ENCODE data around the gene SCO2.

SCO2 gene

GRCh38 chr22:50532824-50533796 lies 7.7 kb upstream of the SCO2 start:
- in situ Hi-C loops (cut with HindIII; ENCODE audit: low sequenced_read_pairs) = no loop called here

- in situ Hi-C loops (cut with HindIII; ENCODE audit: low sequenced_read_pairs) = no loop called here
These were observed 6.7 kb upstream of the SCO2 start for GRCh38 chr22:50531962-50532674.

GRCh38 chr22:50531546-50531961 lies 6.2 kb upstream of the SCO2 start:
- in situ Hi-C loops (cut with HindIII; ENCODE audit: low sequenced_read_pairs) = no loop called here

DNA sequence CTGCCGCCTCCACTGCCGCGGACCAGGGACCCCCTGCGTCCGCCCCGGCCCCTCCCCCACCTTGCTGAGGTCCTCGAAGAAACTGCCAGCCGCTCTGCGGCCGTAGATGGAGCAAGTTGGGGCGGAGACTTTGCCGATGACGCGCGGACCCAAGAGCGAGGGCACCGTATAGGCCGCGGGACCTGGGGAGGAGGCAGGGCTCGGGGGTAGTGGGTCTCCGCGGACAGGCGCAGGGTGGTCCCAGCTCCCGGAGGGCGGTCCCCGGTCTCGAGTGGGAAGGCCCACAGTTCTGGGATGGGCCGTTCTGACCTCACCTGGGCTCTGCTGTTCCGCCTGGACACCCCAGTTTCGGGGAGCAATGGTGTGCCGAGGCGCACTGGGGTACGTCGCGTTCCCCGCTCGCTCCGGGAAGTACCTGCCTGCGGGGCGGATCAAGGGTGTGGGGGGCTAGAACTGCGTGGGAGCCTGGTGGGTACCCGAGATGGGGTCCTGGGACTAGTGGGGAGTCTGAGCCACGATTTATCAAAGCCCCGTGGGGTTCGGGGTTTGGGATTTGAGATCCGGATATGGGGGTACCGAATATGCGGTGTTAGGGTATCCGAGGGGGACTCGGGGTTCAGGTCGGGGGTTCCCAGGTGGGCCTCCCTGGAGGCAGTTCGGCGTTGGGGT lies 5.6 kb upstream of the SCO2 start:
- in situ Hi-C loops (cut with HindIII; ENCODE audit: low sequenced_read_pairs) = no loop called here

- in situ Hi-C loops (cut with HindIII; ENCODE audit: low sequenced_read_pairs) = no loop called here
These were observed 5.1 kb upstream of the SCO2 start for GRCh38 chr22:50530580-50530876.

- in situ Hi-C loops (cut with HindIII; ENCODE audit: low sequenced_read_pairs) = no loop called here
These were observed 4.6 kb upstream of the SCO2 start, which contains the start of gene TYMP for GRCh38 chr22:50529897-50530579. Gene TYMP (minus strand): TSS chr22:50530012. CDS start chr22:50529709, 303 bp downstream.

- in situ Hi-C loops (cut with HindIII; ENCODE audit: low sequenced_read_pairs) = no loop called here
These were observed 4.1 kb upstream of the SCO2 start for GRCh38 chr22:50529416-50529896.

DNA sequence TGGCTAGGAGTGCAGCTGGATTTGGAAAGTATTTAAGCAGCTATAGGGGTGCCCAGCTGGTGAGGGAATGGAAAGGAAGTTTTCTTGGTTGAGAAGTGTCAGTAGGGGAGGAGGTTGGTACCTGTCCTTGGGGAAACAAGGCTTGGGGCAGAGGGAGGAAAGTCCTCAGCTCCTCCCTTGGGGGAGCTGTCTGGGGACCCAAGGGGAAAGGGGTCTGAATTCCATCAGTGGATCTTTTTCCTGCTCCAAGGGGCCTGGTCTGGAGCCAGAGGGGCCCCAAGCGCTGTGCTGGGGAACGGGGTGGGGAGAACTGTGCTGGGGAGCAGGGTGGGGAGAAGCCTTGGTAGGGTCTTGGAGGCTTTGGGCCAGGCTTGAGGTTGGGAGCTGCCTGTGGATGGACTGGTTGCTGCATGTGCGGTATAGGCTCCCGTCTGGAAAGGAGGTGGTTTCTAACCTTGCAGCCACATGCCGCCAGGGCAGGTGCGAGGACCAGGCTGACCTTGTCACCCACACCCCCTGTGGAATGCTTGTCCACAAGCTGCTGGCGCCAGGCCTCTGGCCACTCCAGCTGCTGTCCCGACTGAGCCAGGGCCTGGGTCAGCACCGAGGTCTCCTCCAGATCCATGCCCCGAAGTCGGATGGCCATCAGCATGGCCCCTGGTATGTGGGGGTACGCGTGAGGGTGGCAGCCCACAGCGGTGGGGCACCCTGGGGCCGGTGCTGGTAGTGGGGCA lies 3.5 kb upstream of the SCO2 start:
- in situ Hi-C loops (cut with HindIII; ENCODE audit: low sequenced_read_pairs) = no loop called here

GRCh38 chr22:50527921-50528681 lies 2.7 kb upstream of the SCO2 start:
- in situ Hi-C loops (cut with HindIII; ENCODE audit: low sequenced_read_pairs) = no loop called here

GRCh38 chr22:50526834-50527801 lies 1.7 kb upstream of the SCO2 start:
- in situ Hi-C loops (cut with HindIII; ENCODE audit: low sequenced_read_pairs) = no loop called here

GRCh38 chr22:50526108-50526833 lies 873 bp upstream of the SCO2 start:
- in situ Hi-C loops (cut with HindIII; ENCODE audit: low sequenced_read_pairs) = no loop called here

DNA sequence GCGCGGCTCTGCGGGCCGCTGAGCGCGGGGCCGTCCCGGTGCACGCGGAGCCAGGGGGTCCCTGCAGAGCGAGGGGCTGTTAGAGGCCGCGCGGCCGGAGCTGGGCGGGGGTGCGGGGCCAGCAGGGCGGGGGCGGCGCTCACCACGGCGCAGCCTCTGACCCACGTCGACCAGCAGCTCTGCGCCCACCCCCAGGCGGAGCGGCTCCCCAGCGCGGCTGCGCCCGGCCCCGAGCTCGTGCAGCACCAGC lies 385 bp upstream of the SCO2 start:
- in situ Hi-C loops (cut with HindIII; ENCODE audit: low sequenced_read_pairs) = no loop called here

DNA sequence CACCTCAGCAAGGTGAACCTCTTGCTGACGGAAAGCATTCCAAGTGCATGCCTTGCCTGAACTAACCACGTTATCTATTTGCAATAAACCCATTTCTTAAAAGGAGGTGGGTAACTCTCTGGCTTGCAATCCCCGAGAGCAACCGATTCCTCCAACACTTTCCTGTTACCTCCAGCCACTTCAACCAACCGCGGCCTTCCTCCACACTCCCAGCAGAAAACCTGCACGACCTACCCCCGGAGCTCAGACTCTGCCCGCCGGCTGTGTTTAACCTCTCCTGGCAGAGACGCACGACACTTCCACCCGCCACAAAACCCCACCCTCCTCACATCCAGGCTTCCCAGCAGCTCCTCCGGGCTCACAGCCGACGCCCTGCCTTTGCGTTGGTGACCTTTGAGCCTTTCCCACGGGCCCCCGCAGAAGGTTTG lies 708 bp downstream of the SCO2 start:
- in situ Hi-C loops (cut with HindIII; ENCODE audit: low sequenced_read_pairs) = no loop called here

DNA sequence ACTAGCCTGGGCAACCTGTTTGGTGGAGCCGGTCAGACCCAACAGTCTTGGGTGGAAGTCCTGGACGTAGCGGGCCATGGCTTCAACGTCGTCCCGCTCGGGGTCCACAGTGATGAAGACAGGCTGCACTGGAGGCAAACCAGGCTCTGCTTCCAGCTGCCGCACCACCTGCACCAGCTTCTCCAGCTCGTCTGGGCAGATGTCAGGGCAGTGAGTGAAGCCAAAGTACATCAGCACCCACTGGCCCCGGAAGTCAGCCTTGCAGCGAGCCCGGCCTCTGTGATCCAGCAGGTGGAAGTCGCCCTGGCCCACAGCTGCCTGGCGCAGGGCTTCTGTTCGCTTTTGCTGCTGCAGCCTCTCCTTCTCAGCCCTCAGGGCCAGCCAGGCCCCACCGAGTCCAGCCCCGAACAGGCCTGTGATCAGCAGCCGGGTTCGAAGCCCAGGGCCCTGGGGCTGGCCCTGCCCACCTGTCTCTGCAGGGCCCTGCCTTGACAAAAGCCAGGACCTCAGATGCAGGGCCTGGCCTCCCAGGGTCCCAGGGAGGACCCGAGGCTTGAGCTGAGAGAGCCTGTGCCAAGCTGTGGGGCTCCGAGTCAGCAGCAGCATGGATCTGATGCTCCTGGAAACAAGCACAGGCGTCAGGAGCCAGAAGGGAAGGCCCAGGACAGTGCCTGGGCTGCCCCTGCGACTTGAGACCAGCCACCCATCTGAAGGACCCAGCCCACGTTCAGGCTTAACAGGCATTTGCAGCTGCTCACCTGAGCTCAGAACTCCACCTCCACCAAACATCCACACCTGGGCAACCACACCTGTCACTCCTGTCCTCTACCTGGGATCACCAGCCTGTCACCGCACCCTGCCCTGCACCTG lies 1.4 kb downstream of the SCO2 start:
- in situ Hi-C loops (cut with HindIII; ENCODE audit: low sequenced_read_pairs) = no loop called here

GRCh38 chr22:50523458-50523805 lies 2.0 kb downstream of the SCO2 start:
- in situ Hi-C loops (cut with HindIII; ENCODE audit: low sequenced_read_pairs) = no loop called here

- in situ Hi-C loops (cut with HindIII; ENCODE audit: low sequenced_read_pairs) = no loop called here
These were observed 2.5 kb downstream of the SCO2 start for GRCh38 chr22:50522806-50523438.

Measured in endothelial cell of hepatic sinusoid (primary cell).